ENCODE data around the gene SZT2.

- peak in 2 of 3 donors; percentile 24 to 44 for TF ChIP-seq CTCF (IDR thresholded peaks at IDR 0.05)
- no peak for TF ChIP-seq POLR2A (IDR thresholded peaks at IDR 0.05)
Measured at GRCh38 chr1:43454270-43455011, 64.7 kb downstream of the SZT2 start.

Measured in breast epithelium (tissue), 3 donors.